ENCODE measurements around the gene SLC25A34. TPM values are rescaled to one million over a fixed set of nuclear protein-coding genes. Genes with fewer than 3 reads are reported as not detected.
A peak's percentile ranks its signal among the peaks of the same experiment; 100 is the strongest.

Gene SLC25A34
- total RNA-seq, 1 donor from 2014 or later, result 1.6 TPM

- peaks cover 0 to 35% (median 21%) of the 10 kb centered on the region in 3 donors for H3K27me3 ChIP-seq (ENCODE audit: control insufficient read depth in 3 of 3, insufficient read depth in 3 of 3, low read length in 3 of 3)
- H3K9ac ChIP-seq (ENCODE audit: low read depth in 1 of 3, low read length in 3 of 3), result no peak overlapping the region
- H3K9me3 ChIP-seq (ENCODE audit: control insufficient read depth in 3 of 3, low read length in 3 of 3), result no peaks in the 10 kb centered on the region
- no peaks in the 10 kb centered on the region for H3K36me3 ChIP-seq (ENCODE audit: control insufficient read depth in 3 of 3, insufficient read depth in 3 of 3, low read length in 3 of 3)
- peaks cover 19 to 26% (median 20%) of the 10 kb centered on the region in 3 donors for H3K4me1 ChIP-seq (ENCODE audit: control insufficient read depth in 3 of 3, insufficient read depth in 3 of 3, low read length in 3 of 3)
- no peak overlapping the region for H3K4me3 ChIP-seq (ENCODE audit: low read length in 3 of 3)
- H3K27ac ChIP-seq (ENCODE audit: low read depth, low read length), result no peak overlapping the region
These were observed 21.0 kb downstream of the SLC25A34 start for GRCh38 chr1:15757016-15757543.

DNA sequence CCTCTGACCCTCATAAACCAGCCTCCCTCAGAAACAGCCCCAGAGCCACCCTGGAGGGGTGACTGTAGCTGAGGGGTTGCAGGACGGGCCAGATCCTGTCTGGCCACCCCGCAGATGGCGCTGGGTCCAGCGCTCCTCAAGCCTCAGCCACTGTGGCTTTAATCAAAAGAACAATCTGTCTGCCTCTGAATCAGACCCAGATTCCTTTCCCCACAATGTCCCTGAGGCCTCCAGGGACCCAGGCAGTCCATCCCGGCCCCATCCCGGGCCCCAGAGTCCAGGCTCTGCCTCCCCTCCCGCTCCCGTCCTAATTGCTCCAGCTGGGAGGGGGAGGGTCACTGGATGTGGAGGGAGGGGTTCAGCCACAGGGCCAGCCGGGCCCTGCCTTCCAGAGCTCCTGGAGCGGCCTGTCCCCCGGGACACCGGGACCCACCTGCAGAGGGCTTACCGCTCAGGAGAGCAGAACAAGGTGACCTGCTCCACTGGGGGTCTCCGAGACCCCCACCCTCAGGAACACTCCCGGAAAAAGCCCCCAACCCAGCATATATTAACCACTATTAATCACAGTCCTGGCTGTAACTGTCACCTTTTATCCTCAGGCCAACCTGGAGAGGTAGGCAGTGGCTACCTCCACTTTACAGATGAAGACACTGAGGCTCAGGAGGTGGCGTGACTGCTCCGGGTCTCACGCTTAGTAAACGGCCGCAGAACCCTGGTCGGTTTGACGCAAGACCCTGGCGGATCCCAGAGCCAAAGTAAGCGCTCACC is 21.7 kb downstream of the SLC25A34 start:
- Histone ChIP-seq H3K9ac (ENCODE audit: low read depth in 1 of 3, low read length in 3 of 3) (peak overlapping the region in 2 of 3 donors; percentile 38 to 40), H3K4me3 (ENCODE audit: low read length in 3 of 3) (peak overlapping the region in 1 of 3 donors; percentile 43), H3K9me3 (ENCODE audit: control insufficient read depth in 3 of 3, low read length in 3 of 3) (no peaks in the 10 kb centered on the region), H3K27ac (ENCODE audit: low read depth, low read length) (peak overlapping the region; percentile 7), H3K36me3 (ENCODE audit: control insufficient read depth in 3 of 3, insufficient read depth in 3 of 3, low read length in 3 of 3) (no peaks in the 10 kb centered on the region), H3K27me3 (ENCODE audit: control insufficient read depth in 3 of 3, insufficient read depth in 3 of 3, low read length in 3 of 3) (peaks cover 0 to 35% (median 21%) of the 10 kb centered on the region in 3 donors), H3K4me1 (ENCODE audit: control insufficient read depth in 3 of 3, insufficient read depth in 3 of 3, low read length in 3 of 3) (peaks cover 19 to 26% (median 20%) of the 10 kb centered on the region in 3 donors)

- Histone ChIP-seq H3K27ac (ENCODE audit: low read depth, low read length) (peak within 1 kb of the TSS; percentile 12), H3K4me3 (ENCODE audit: low read length in 3 of 3) (peak within 1 kb of the TSS; percentile 43 to 49 (median 46)), H3K4me1 (ENCODE audit: control insufficient read depth in 3 of 3, insufficient read depth in 3 of 3, low read length in 3 of 3) (peaks cover 19 to 26% (median 20%) of the 10 kb centered on the region in 3 donors), H3K27me3 (ENCODE audit: control insufficient read depth in 3 of 3, insufficient read depth in 3 of 3, low read length in 3 of 3) (peaks cover 0 to 35% (median 21%) of the 10 kb centered on the region in 3 donors), H3K9ac (ENCODE audit: low read depth in 1 of 3, low read length in 3 of 3) (peak within 1 kb of the TSS; percentile 38 to 68 (median 43)), H3K36me3 (ENCODE audit: control insufficient read depth in 3 of 3, insufficient read depth in 3 of 3, low read length in 3 of 3) (no peaks in the 10 kb centered on the region), H3K9me3 (ENCODE audit: control insufficient read depth in 3 of 3, low read length in 3 of 3) (no peaks in the 10 kb centered on the region)
These were observed 22.4 kb downstream of the SLC25A34 start, which contains the start of gene FBLIM1 for GRCh38 chr1:15758343-15758931. Gene FBLIM1 (plus strand): TSS chr1:15758795. CDS start chr1:15764984, 6,189 bp downstream.

- Histone ChIP-seq H3K27ac (ENCODE audit: low read depth, low read length) (peak overlapping the region; percentile 12), H3K9ac (ENCODE audit: low read depth in 1 of 3, low read length in 3 of 3) (peak overlapping the region; percentile 38 to 68 (median 43)), H3K9me3 (ENCODE audit: control insufficient read depth in 3 of 3, low read length in 3 of 3) (no peaks in the 10 kb centered on the region), H3K36me3 (ENCODE audit: control insufficient read depth in 3 of 3, insufficient read depth in 3 of 3, low read length in 3 of 3) (no peaks in the 10 kb centered on the region), H3K4me3 (ENCODE audit: low read length in 3 of 3) (peak overlapping the region; percentile 43 to 49 (median 46)), H3K27me3 (ENCODE audit: control insufficient read depth in 3 of 3, insufficient read depth in 3 of 3, low read length in 3 of 3) (peaks cover 0 to 35% (median 21%) of the 10 kb centered on the region in 3 donors), H3K4me1 (ENCODE audit: control insufficient read depth in 3 of 3, insufficient read depth in 3 of 3, low read length in 3 of 3) (peaks cover 19 to 26% (median 20%) of the 10 kb centered on the region in 3 donors)
These were observed 23.0 kb downstream of the SLC25A34 start for GRCh38 chr1:15758953-15759661.

- Histone ChIP-seq H3K9me3 (ENCODE audit: control insufficient read depth in 3 of 3, low read length in 3 of 3) (no peaks in the 10 kb centered on the region), H3K4me3 (ENCODE audit: low read length in 3 of 3) (peak overlapping the region in 1 of 3 donors; percentile 7), H3K9ac (ENCODE audit: low read depth in 1 of 3, low read length in 3 of 3) (peak overlapping the region in 1 of 3 donors; percentile 9), H3K27ac (ENCODE audit: low read depth, low read length) (peak overlapping the region; percentile 69), H3K36me3 (ENCODE audit: control insufficient read depth in 3 of 3, insufficient read depth in 3 of 3, low read length in 3 of 3) (peaks cover 0 to 2% (median 0%) of the 10 kb centered on the region in 3 donors), H3K27me3 (ENCODE audit: control insufficient read depth in 3 of 3, insufficient read depth in 3 of 3, low read length in 3 of 3) (peaks cover 0 to 35% (median 21%) of the 10 kb centered on the region in 3 donors), H3K4me1 (ENCODE audit: control insufficient read depth in 3 of 3, insufficient read depth in 3 of 3, low read length in 3 of 3) (peaks cover 19 to 26% (median 20%) of the 10 kb centered on the region in 3 donors)
These were observed 24.6 kb downstream of the SLC25A34 start for GRCh38 chr1:15760520-15761211.

DNA sequence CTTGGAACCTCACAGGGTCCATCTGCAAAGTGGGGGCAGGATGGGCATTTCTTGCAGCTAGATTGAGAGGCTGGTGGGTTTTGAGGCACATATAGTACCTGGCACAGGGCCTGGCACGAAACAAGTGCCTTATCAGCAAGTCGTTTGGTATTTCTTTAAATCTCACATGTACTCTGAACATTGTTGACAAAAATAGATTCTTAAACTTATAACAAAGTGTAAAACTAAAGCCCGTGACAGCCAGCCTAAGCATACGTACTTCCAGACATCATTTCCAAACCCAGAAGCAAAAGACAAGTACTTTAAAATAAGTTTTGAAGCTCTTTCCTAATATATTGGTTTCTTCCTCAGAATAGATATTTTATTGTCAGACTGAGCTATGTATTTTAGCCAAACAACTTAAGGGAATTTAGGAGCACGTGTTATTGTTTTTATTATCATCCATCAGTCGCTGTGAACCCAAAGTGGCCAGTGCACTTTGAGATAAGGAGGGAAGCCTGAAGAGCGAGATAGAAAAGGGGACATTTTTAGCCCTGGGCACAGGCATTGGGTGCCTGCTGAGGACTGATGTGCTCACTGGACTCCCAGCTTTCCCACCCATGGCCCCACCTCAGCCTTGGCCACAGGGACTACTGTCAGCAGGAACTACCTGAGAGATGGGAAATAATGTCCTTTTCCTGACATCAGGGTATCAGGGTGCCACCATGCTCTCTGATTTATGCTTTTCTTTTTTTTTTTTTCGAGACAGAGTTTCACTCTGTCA is 25.5 kb downstream of the SLC25A34 start:
- H3K4me1 ChIP-seq (ENCODE audit: control insufficient read depth in 3 of 3, insufficient read depth in 3 of 3, low read length in 3 of 3), result peaks cover 13 to 21% (median 15%) of the 10 kb centered on the region in 3 donors
- H3K4me3 ChIP-seq (ENCODE audit: low read length in 3 of 3), result no peak overlapping the region
- peak overlapping the region; percentile 69 for H3K27ac ChIP-seq (ENCODE audit: low read depth, low read length)
- H3K9me3 ChIP-seq (ENCODE audit: control insufficient read depth in 3 of 3, low read length in 3 of 3), result no peaks in the 10 kb centered on the region
- H3K27me3 ChIP-seq (ENCODE audit: control insufficient read depth in 3 of 3, insufficient read depth in 3 of 3, low read length in 3 of 3), result peaks cover 0 to 34% (median 18%) of the 10 kb centered on the region in 3 donors
- H3K9ac ChIP-seq (ENCODE audit: low read depth in 1 of 3, low read length in 3 of 3), result peak overlapping the region in 1 of 3 donors; percentile 23
- H3K36me3 ChIP-seq (ENCODE audit: control insufficient read depth in 3 of 3, insufficient read depth in 3 of 3, low read length in 3 of 3), result peaks cover 0 to 2% (median 0%) of the 10 kb centered on the region in 3 donors

- H3K4me1 ChIP-seq (ENCODE audit: control insufficient read depth in 3 of 3, insufficient read depth in 3 of 3, low read length in 3 of 3), result peaks cover 9 to 12% (median 11%) of the 10 kb centered on the region in 3 donors
- peaks cover 0 to 2% (median 0%) of the 10 kb centered on the region in 3 donors for H3K36me3 ChIP-seq (ENCODE audit: control insufficient read depth in 3 of 3, insufficient read depth in 3 of 3, low read length in 3 of 3)
- peaks cover 0 to 24% (median 18%) of the 10 kb centered on the region in 3 donors for H3K27me3 ChIP-seq (ENCODE audit: control insufficient read depth in 3 of 3, insufficient read depth in 3 of 3, low read length in 3 of 3)
- H3K27ac ChIP-seq (ENCODE audit: low read depth, low read length), result no peak overlapping the region
- no peak overlapping the region for H3K4me3 ChIP-seq (ENCODE audit: low read length in 3 of 3)
- H3K9me3 ChIP-seq (ENCODE audit: control insufficient read depth in 3 of 3, low read length in 3 of 3), result no peaks in the 10 kb centered on the region
- H3K9ac ChIP-seq (ENCODE audit: low read depth in 1 of 3, low read length in 3 of 3), result no peak overlapping the region
These were observed 26.5 kb downstream of the SLC25A34 start for GRCh38 chr1:15762546-15762945.

DNA sequence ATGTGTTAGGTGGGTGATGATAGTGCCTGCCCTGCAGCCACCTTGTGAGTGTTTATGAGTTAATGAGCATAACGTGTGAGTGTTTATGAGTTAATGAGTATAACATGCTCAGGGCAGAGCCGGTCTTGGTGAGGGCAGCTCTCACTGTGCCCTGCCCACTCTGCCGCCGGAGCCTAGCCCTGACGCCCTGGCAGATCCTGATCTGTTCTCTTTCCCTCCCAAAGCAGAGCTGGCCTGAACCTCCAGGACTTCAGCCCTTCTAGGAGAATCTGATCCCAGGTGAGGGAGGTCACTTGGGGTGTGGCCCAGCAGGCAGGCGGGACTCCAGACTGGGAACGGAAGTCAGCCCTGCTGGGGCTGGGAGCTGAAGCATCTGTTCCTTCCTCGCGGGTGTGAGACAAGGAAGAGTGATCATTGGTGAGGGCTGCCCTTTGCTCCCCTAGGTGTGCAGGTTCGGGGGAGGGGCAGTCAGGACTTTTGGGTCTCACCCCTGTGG is 28.3 kb downstream of the SLC25A34 start:
- H3K9me3 ChIP-seq (ENCODE audit: control insufficient read depth in 3 of 3, low read length in 3 of 3), result no peaks in the 10 kb centered on the region
- H3K36me3 ChIP-seq (ENCODE audit: control insufficient read depth in 3 of 3, insufficient read depth in 3 of 3, low read length in 3 of 3), result peaks cover 0 to 4% (median 0%) of the 10 kb centered on the region in 3 donors
- H3K27ac ChIP-seq (ENCODE audit: low read depth, low read length), result no peak overlapping the region
- no peak overlapping the region for H3K9ac ChIP-seq (ENCODE audit: low read depth in 1 of 3, low read length in 3 of 3)
- no peak overlapping the region for H3K4me3 ChIP-seq (ENCODE audit: low read length in 3 of 3)
- H3K27me3 ChIP-seq (ENCODE audit: control insufficient read depth in 3 of 3, insufficient read depth in 3 of 3, low read length in 3 of 3), result peaks cover 0 to 15% (median 11%) of the 10 kb centered on the region in 3 donors
- peaks cover 4 to 8% (median 6%) of the 10 kb centered on the region in 3 donors for H3K4me1 ChIP-seq (ENCODE audit: control insufficient read depth in 3 of 3, insufficient read depth in 3 of 3, low read length in 3 of 3)
